Stimulated activated CD8-positive, alpha-beta memory T cell treated with anti-CD3 and anti-CD28 coated beads, Interleukin-2, amount 100 ng/mL, for 1 hour (primary cell): ENCODE data around the gene HEBP2.
A peak's percentile ranks its signal among the peaks of the same experiment; 100 is the strongest.

ENCODE experiments used
- DNase-seq, 2 donors: peaks; one replicate each; pipeline ENCODE4 v3.0.0-alpha.2; 2020; ENCODE audit warnings: low read depth in 2 of 2

Gene HEBP2

DNA sequence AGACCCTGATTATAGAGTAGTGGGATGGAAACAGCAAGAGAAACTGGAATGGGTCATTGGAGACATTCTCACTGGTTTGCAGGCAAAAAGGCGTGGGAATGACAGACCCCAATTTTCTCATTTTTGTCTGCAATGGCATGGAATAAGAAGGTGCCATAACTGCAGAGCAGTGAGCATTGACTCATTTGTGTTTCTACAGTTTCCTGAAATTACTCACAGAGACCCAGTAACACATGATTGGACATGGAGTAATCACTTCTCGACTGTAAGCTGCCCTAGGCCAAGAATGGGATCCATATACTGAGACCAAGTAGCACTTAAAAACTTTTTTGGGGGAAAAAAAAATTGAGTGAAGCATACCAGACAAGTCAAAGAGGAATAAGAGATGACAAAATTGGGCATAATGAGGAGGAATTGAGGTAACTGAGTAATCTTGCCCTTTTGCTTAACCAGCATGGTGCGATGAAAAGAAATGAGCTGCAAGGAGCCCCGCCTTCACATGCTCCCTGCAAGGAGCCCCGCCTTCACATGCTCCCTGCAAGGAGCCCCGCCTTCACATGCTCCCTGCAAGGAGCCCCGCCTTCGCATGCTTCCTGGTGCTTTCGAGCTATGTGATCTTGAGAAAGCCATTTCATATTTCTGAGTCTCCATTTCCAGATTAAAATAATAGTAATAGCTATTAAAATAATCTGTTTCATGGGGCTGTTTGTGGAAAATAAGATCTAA, 51.1 kb downstream of the HEBP2 start:
- peak in 1 of 2 donors; percentile 31 for DNase-seq

DNA sequence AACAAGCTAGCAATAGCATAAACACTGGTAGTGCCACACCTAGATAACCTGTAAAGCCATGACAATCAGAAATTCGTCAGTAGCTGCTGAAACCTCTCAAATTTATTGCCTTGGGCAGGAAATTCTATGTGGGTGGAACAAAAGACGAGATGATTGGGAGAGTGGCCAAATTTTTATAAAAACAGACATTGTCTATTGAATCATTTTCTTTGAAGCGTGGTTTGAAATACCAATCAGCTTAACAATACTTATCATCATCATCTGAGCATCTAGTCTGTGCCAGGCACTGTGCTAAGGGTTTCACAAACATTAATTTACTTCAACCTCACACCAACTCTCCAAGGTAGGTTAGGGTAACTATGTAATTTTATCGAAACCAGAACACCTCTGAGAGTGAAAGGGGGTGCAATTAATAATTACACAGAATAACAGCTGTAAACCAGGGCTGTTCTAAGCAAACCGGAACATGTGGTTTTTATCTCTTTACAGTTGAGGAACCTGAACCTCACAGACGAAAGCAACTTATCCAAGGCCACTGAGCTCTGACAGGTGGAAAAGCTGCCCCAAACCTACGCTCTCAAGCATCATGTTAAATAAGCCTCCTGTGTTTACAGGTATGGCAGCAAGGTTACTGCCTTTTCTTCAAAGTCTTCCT, 51.9 kb downstream of the HEBP2 start:
- DNase-seq: no peak

DNA sequence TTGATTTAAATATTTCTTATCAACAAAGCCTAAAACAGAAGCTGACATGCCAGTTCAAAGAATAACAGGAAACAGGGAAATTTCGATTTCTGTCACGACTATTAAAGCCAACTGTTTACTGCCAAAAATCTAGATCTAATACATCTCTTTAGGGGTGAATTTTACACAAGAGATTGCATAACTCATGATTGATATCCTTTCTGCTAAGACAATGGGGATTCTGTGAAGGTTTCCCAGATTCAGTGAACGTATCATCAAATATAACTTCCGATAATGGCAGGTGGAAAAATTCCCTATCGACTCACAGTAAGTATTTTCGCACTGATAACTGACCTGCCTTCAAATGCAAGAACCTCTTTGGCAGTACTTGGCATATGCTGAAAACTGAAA, 52.4 kb downstream of the HEBP2 start:
- no peak for DNase-seq

DNA sequence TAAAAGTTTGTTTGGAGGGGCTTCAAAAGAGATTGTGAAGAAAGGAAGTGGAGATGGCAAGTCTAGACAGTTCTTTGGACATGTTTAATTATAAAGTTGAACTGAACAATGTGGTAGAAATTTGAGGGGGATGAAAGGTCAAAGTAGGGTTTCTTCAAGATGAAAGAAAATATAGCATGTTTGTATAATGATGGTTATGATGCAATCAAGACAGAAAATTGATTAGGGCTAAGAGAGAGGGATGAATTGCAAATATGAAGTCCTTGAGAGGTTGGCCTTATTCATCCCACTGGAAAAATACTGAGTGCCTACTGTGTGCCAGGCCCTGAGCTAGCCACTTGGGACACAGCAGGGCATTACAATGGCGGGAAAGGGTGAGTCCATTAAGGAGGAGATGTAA, 57.6 kb downstream of the HEBP2 start:
- DNase-seq: no peak

DNA sequence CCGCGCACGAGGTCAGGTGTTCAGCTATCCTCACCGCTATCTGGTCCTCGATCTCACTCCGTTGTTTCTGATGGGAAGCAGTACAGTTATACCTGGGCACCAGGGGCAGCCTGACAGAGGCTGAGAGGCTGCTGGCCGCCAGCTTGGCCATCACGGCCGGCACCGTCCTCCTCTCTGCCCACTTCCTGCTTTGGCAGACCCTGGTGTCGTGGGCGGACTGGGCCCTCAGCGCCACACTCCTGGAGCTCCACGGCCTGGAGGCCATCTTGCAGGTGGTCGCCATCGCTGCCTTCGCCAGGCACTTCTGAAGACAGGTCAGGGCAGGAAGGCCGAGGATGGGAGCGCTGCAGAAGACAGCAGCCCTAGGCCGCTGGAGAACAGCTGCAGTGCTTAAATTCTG, 60.1 kb downstream of the HEBP2 start:
- no peak for DNase-seq

DNA sequence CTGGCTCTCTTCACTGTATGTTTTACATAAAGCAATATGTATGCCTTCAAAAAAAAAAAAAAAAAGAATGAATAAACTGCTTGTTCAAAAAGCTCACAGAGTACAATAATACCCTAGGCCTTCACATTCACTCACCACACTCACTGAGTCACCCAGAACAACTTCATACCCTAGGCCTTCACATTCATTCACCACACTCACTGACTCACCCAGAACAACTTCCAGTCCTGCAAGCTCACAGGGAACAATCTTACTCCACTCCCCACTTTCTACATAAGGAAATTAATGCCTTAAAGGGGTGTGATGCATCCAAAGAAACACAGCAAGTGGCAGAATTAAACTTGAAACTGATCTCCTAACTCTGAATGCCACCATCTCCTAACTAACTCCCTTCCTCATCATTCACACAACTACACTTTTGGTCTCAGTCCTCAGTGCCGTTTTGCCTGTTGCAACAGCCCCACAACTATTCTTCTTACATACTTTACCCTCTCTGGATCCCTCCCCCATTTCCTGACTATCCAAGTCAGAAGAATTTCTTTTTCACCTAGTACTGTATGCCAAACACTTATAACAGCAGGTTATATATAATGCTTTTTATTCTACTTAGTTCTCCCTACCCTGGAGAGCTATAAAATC, 61.1 kb downstream of the HEBP2 start:
- no peak for DNase-seq

DNA sequence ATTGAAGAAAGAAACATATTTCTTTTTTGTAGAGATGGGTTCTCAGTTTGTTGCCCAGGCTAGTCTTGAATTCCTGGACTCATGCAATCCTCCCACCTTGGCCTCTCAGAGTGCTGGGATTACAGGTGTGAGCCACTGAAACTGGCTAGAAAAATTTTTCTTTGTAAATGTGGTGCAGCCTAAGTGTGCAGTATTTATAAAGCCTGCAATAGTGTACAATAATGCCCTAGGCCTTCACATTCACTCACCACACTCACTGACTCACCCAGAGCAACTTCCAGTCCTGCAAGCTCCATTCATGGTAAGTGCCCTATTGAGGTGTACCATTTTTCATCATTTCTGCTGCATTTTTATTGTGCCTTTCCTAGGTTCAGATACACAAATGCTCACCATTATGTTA, 63.9 kb downstream of the HEBP2 start:
- no peak for DNase-seq

DNA sequence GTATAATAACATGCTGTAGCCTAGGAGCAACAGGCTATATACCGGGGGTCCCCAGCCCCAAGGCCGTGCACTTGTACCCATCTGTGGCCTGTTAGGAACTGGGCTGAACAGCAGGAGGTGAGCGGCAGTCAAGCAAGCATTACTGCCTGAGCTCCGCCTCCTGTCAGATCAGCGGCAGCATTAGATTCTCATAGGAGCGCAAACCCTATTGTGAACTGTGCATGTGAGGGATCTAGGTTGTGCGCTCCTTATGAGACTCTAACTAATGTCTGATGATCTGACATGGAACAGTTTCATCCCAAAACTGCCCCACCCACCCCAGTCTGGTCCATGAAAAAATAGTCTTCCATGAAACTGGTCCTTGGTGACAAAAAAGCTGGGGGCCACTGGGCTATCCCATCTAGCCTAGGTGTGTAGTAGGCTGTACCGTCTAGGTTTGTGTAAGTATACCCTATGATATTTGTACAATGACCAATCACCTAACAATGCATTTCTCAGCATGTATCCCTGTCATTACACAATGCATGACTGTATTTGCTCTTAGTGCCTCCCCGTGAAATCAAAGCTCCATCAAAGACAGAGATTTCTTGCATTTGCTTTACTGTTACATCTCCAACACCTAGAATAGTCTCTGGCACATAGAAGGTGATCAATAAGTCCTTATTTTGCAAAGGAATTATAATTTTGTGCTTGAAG, 64.4 kb downstream of the HEBP2 start:
- no peak for DNase-seq
